GM12892 (cell line): Measurements from ENCODE around the gene RBMS2.

Experiments
- POLR2AphosphoS5 ChIP-seq: IDR thresholded peaks from 2 replicates; pipeline ENCODE4 v1.6.1; 2011; ENCODE audit warnings: low read depth, low read length, control low read depth
- TAF1 ChIP-seq: IDR thresholded peaks from 2 replicates; pipeline ENCODE4 v1.6.1; 2011; ENCODE audit warnings: low read depth, mild to moderate bottlenecking, control low read depth, low read length, borderline replicate concordance

- TF ChIP-seq POLR2AphosphoS5 (no peak), TAF1 (no peak)
These were observed 123.0 kb downstream of the RBMS2 start for GRCh38 chr12:56644654-56645053.
